ENCODE measurements around the gene FGF8. TPM values are rescaled to one million over a fixed set of nuclear protein-coding genes. Genes with fewer than 3 reads are reported as not detected.

The FGF8 gene
- total RNA-seq, 1 donor from 2014 or later = not detected

GRCh38 chr10:101763141-101763846 lies 12.6 kb downstream of the FGF8 start:
- Histone ChIP-seq H3K4me3 (no peak overlapping the region), H3K27ac (no peak overlapping the region), H3K4me1 (no peaks in the 10 kb centered on the region), H3K27me3 (no peaks in the 10 kb centered on the region), H3K9me3 (no peaks in the 10 kb centered on the region), H3K36me3 (no peaks in the 10 kb centered on the region)
- no peak for DNase-seq (ENCODE audit: extremely low spot score in 2 of 2)
- TF ChIP-seq, protein P1, sequence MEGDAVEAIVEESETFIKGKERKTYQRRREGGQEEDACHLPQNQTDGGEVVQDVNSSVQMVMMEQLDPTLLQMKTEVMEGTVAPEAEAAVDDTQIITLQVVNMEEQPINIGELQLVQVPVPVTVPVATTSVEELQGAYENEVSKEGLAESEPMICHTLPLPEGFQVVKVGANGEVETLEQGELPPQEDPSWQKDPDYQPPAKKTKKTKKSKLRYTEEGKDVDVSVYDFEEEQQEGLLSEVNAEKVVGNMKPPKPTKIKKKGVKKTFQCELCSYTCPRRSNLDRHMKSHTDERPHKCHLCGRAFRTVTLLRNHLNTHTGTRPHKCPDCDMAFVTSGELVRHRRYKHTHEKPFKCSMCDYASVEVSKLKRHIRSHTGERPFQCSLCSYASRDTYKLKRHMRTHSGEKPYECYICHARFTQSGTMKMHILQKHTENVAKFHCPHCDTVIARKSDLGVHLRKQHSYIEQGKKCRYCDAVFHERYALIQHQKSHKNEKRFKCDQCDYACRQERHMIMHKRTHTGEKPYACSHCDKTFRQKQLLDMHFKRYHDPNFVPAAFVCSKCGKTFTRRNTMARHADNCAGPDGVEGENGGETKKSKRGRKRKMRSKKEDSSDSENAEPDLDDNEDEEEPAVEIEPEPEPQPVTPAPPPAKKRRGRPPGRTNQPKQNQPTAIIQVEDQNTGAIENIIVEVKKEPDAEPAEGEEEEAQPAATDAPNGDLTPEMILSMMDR (IDR thresholded peaks at IDR 0.05) = no peak
- TF ChIP-seq POLR2AphosphoS5 (IDR thresholded peaks at IDR 0.05; ENCODE audit: insufficient read depth in 1 of 2, low read depth in 1 of 2) (no peak), POLR2A (IDR thresholded peaks at IDR 0.05) (no peak)
- intact Hi-C loops (cut with DNase I) = no loop called here

GRCh38 chr10:101762736-101763135 lies 13.2 kb downstream of the FGF8 start:
- H3K4me1 ChIP-seq = no peaks in the 10 kb centered on the region
- no peak overlapping the region for H3K27ac ChIP-seq
- no peak overlapping the region for H3K4me3 ChIP-seq
- H3K36me3 ChIP-seq = no peaks in the 10 kb centered on the region
- intact Hi-C loops (cut with DNase I) = no loop called here
- DNase-seq (ENCODE audit: extremely low spot score in 2 of 2) = no peak
- H3K27me3 ChIP-seq = no peaks in the 10 kb centered on the region
- no peaks in the 10 kb centered on the region for H3K9me3 ChIP-seq
- TF ChIP-seq, protein P1 (IDR thresholded peaks at IDR 0.05) = no peak
- TF ChIP-seq POLR2A (IDR thresholded peaks at IDR 0.05) (no peak), POLR2AphosphoS5 (IDR thresholded peaks at IDR 0.05; ENCODE audit: insufficient read depth in 1 of 2, low read depth in 1 of 2) (no peak)

GRCh38 chr10:101761226-101761625 lies 14.7 kb downstream of the FGF8 start:
- H3K27me3 ChIP-seq = no peaks in the 10 kb centered on the region
- H3K27ac ChIP-seq = no peak overlapping the region
- no peak for DNase-seq (ENCODE audit: extremely low spot score in 2 of 2)
- no peak overlapping the region for H3K4me3 ChIP-seq
- H3K36me3 ChIP-seq = no peaks in the 10 kb centered on the region
- no peaks in the 10 kb centered on the region for H3K4me1 ChIP-seq
- TF ChIP-seq, protein P1 (IDR thresholded peaks at IDR 0.05) = no peak
- TF ChIP-seq POLR2AphosphoS5 (IDR thresholded peaks at IDR 0.05; ENCODE audit: insufficient read depth in 1 of 2, low read depth in 1 of 2) = no peak
- TF ChIP-seq POLR2A (IDR thresholded peaks at IDR 0.05) = no peak
- intact Hi-C loops (cut with DNase I) = no loop called here
- H3K9me3 ChIP-seq = no peaks in the 10 kb centered on the region

DNA sequence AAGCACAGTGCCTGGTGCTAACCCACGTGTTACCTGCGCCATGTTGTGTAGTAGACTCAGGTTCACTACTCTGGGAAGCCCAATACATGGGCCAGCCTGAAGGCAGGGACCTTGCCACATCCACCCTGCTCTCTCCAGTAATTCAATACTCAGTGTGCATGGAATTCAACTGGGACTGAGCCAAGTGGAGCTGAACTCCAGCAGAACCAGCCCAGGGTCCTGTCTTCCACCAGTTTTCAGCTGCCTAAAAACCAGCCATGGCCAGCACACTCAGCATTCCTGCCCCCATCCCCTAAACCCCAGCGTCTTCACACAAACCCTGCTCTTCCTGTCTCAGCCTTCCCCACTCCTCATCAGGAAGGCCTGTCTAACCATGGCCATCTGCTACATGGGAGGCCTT lies 15.4 kb downstream of the FGF8 start:
- H3K27me3 ChIP-seq = no peaks in the 10 kb centered on the region
- no peak overlapping the region for H3K4me3 ChIP-seq
- DNase-seq (ENCODE audit: extremely low spot score in 2 of 2) = no peak
- H3K36me3 ChIP-seq = no peaks in the 10 kb centered on the region
- intact Hi-C loops (cut with DNase I) = no loop called here
- H3K9me3 ChIP-seq = no peaks in the 10 kb centered on the region
- H3K4me1 ChIP-seq = no peaks in the 10 kb centered on the region
- TF ChIP-seq, protein P1 (IDR thresholded peaks at IDR 0.05) = no peak
- no peak for TF ChIP-seq POLR2A (IDR thresholded peaks at IDR 0.05)
- no peak for TF ChIP-seq POLR2AphosphoS5 (IDR thresholded peaks at IDR 0.05; ENCODE audit: insufficient read depth in 1 of 2, low read depth in 1 of 2)
- no peak overlapping the region for H3K27ac ChIP-seq

All from vagina (tissue), 2 donors.